AG09319 (cell line): ENCODE results near the gene EXD2.

Experiments used
- DNase-seq: peaks from one replicate; pipeline ENCODE4 v3.0.0-alpha.2; 2010; ENCODE audit warnings: low read depth; ENCODE audit errors: extremely low read depth
- TF ChIP-seq, protein P1 (sequence below): IDR thresholded peaks from 2 replicates; pipeline ENCODE4 v1.5.1; 2011; ENCODE audit warnings: low read depth, mild to moderate bottlenecking, inconsistent platforms, low read length, moderate library complexity

EXD2 gene

DNA sequence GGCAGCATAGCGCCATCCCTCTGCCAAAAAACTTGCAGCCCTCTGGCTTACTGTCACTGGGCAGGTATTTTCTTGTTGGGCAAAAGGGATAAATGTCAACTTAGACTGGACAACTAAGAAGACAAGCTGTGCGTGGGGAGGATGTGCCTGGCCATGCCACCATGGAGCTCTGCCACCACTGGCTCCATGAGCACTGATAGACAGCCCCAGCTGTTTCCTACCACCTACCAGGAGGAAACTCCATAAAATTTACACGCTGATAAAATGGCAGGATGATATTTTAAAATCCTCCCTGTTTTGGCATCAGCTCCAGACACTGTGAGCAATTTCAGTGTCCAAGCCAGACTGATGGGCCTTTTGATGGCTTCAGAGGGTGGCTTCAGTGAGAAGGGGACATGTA, 61.6 kb downstream of the EXD2 start:
- DNase-seq, result no peak
- TF ChIP-seq, protein P1, sequence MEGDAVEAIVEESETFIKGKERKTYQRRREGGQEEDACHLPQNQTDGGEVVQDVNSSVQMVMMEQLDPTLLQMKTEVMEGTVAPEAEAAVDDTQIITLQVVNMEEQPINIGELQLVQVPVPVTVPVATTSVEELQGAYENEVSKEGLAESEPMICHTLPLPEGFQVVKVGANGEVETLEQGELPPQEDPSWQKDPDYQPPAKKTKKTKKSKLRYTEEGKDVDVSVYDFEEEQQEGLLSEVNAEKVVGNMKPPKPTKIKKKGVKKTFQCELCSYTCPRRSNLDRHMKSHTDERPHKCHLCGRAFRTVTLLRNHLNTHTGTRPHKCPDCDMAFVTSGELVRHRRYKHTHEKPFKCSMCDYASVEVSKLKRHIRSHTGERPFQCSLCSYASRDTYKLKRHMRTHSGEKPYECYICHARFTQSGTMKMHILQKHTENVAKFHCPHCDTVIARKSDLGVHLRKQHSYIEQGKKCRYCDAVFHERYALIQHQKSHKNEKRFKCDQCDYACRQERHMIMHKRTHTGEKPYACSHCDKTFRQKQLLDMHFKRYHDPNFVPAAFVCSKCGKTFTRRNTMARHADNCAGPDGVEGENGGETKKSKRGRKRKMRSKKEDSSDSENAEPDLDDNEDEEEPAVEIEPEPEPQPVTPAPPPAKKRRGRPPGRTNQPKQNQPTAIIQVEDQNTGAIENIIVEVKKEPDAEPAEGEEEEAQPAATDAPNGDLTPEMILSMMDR, result no peak

DNA sequence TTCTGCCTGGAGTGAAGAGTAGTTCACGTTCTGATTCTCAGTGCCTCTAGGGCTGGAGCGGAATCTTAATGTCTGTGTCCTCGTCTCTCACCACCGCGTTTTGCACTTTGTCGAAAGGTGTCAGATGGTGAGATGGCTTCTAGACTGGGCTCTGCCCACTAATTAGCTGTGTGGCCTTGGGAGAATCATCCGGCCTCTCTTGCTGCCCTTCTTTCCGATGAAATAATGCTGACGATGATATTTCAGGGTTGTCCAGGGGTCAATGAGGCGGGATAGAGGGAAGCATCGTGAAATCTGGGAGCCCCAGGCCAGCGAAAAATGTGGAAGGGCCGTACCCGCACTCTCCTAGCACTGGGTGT, 67.8 kb downstream of the EXD2 start:
- TF ChIP-seq, protein P1, result no peak
- no peak for DNase-seq

DNA sequence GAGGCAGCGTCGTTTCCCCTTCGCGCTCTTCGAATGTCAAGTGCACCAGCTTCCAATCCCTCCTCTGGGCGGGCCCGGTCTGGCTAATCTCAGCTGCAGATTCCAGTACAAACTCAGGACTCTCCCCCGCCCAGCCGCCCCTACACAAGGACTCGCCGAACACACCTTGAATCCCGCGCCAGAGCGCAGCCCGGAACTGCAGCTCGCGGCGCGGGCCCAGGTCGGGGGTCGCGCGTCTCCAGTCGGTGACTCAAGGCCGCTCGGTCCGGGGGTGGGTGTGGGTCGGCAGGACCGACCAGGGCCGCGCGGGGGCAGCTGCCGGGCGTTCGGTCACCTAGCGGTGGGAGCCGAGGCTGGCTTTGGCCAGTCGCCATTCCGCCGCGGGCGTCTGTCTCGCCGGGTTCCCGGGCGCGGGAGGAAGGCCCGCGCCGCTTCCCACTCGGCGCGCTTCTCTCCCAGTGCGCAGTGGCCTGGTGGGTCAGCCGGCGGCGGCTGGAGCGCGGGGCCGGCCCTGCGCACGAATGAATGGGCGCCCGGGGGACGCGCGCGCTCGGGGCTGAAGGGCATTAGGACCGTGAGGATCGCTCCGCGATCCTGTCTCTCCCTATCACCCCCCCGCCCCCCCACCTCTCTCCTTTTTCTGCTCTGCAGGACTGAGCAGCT, 68.4 kb downstream of the EXD2 start, which contains the start of gene GALNT16:
TSS of gene GALNT16 (plus strand) at position 632 of the 663 bp plus-strand sequence. CDS start 133 bp downstream, outside the sequence.
- TF ChIP-seq, protein P1, result no peak; the same call in 1 of the 2 replicates
- DNase-seq, result no peak

DNA sequence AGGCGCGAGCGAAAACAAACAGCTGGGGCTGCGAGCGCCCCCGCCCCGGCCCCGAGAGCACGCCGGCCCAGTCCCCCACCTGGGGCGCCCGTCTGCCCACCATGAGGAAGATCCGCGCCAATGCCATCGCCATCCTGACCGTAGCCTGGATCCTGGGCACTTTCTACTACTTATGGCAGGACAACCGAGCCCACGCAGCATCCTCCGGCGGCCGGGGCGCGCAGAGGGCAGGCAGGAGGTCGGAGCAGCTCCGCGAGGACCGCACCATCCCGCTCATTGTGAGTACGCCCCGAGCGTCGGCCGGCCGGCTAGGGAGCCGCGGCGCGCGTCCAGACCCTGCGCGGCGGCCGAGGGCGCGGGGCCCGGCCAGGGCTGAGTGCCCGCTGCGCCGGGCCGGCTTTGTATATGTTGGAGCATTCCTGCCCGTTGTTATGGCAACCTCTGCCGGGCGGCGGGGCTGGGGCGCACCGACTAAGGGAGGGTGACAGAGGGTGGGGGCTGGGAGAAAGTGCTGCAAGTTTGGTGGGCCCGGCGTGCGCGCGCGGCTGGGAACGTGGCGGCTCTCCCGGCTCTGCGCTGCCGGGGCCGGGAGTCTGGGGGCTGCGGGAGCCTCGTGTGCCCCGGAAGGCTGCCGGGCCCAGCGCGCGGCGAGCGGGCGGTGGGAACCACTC, 69.0 kb downstream of the EXD2 start:
- no peak for DNase-seq
- TF ChIP-seq, protein P1, result no peak; the same call in 1 of the 2 replicates

DNA sequence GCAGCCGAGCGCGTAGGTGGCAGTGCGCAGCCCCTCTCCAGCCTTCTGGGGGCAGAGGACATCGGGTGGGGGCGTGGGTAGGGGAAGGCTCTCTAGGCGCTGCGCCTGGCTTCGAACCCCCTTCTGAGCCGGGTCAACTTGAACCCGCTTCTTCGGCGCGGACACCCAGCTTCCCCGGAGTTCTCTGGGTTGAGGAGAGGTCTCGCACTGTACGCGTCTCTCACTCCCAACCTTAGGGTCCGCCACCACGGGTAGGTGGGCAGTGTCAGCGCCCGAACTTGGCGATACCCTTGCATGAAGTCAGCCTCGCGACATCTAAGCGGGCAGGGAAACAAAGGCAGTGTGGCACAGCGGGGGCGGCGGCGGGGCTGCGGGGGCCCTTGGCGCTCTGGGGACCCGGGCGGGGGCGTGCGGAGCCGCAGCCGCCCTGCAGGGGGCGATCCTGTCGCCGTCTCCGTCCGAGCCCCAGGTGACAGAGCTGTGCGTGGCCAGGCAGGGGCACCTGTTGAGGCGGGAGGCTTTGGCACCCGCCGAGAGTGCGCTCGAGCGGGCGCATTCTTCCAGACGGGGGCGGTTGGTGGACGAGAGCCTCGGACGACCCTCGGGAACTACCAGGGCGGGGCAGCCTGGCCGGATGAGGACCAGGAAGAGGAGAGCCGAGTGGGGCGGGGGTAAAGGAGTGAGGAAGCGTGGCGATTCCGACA, 69.7 kb downstream of the EXD2 start:
- TF ChIP-seq, protein P1, result peak; percentile 31
- DNase-seq, result no peak

DNA sequence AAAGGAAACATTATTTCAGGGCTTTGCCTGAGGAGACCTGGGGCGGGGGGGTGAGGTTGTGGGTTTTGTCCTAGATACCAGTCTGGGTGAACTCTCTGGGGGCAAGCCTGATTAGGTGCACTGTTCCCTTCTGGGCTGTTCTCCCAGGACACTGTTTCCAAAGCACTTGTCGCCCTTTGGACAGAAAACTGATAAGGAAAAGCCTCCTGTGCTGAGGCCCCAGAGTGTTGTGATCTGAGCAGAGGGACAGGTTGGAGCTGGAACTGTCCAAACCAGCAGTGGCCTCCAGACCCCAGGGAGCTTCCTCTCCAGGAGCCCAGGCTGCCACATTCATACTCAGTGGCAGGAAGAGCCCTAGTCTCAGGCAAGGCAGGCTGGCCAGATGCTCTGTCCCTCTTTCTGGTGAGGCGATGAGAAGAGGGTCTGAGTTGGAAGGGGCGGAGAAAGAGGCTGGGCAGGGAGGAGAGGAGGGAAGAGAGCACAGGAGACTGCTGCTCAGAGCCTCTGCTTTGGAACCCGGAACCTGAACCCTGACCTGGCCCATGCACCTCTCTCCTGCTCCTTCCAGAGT, 70.5 kb downstream of the EXD2 start:
- TF ChIP-seq, protein P1, result no peak
- DNase-seq, result no peak
